Astrocyte (in vitro differentiated cells and primary cell): Measurements from ENCODE around the gene NCOR1. TPM values are rescaled to one million over a fixed set of nuclear protein-coding genes. Genes with fewer than 3 reads are reported as not detected.

Experiments
- DNase-seq: peaks from one replicate; pipeline ENCODE4 v3.0.0-alpha.2; 2010; ENCODE audit warnings: low read depth
- FAIRE-seq: peaks from 2 replicates; lab custom pipeline; 2011; peaks lifted over from hg19 to GRCh38; lab: Jason Lieb, UNC
- H2AFZ ChIP-seq: 2 replicates; pipeline ENCODE4 v1.6.0; 2012; ENCODE audit warnings: low read depth, low read length, inconsistent platforms
- H3K27ac ChIP-seq: 2 replicates; pipeline ENCODE4 v1.5.1; 2011; ENCODE audit warnings: low read depth, low read length, inconsistent platforms
- H3K27me3 ChIP-seq: 2 replicates; pipeline ENCODE4 v1.6.0; 2011; ENCODE audit warnings: low read length, inconsistent platforms; ENCODE audit not compliant: insufficient read depth
- H3K36me3 ChIP-seq: 2 replicates; pipeline ENCODE4 v1.5.1; 2011; ENCODE audit warnings: low read length, inconsistent platforms; ENCODE audit not compliant: insufficient read depth
- H3K4me1 ChIP-seq: 2 replicates; pipeline ENCODE4 v1.5.1; 2011; ENCODE audit warnings: low read length, inconsistent platforms; ENCODE audit not compliant: insufficient read depth
- H3K4me2 ChIP-seq: 2 replicates; pipeline ENCODE4 v1.6.0; 2012; ENCODE audit warnings: low read length, inconsistent platforms
- H3K4me3 ChIP-seq: 2 replicates; pipeline ENCODE4 v1.5.1; 2011; ENCODE audit warnings: low read depth, mild to moderate bottlenecking, low read length, inconsistent platforms; ENCODE audit not compliant: insufficient read depth
- H3K79me2 ChIP-seq: 2 replicates; pipeline ENCODE4 v1.6.0; 2012; ENCODE audit warnings: mild to moderate bottlenecking, low read length, inconsistent platforms; ENCODE audit not compliant: insufficient read depth
- H3K9ac ChIP-seq: 2 replicates; pipeline ENCODE4 v1.6.0; 2012; ENCODE audit warnings: mild to moderate bottlenecking, low read length, inconsistent platforms
- H3K9me3 ChIP-seq: 2 replicates; pipeline ENCODE4 v1.5.1; 2012; ENCODE audit warnings: low read depth, mild to moderate bottlenecking, low read length, inconsistent platforms; ENCODE audit not compliant: insufficient read depth
- H4K20me1 ChIP-seq: 2 replicates; pipeline ENCODE4 v1.6.0; 2012; ENCODE audit warnings: low read length, inconsistent platforms; ENCODE audit not compliant: insufficient read depth
- H3K27ac Mint-ChIP-seq: one replicate; pipeline ENCODE4 v1.8.0; 2021; ENCODE audit warnings: mild to moderate bottlenecking, mixed read lengths; ENCODE audit not compliant: unreplicated experiment
- H3K27me3 Mint-ChIP-seq: one replicate; pipeline ENCODE4 v1.8.0; 2021; ENCODE audit warnings: low read depth, mixed read lengths; ENCODE audit not compliant: unreplicated experiment
- H3K36me3 Mint-ChIP-seq: one replicate; pipeline ENCODE4 v1.8.0; 2021; ENCODE audit warnings: low read depth, mixed read lengths; ENCODE audit not compliant: unreplicated experiment
- H3K4me1 Mint-ChIP-seq: one replicate; pipeline ENCODE4 v1.8.0; 2021; ENCODE audit warnings: low read depth, mixed read lengths; ENCODE audit not compliant: unreplicated experiment
- H3K4me3 Mint-ChIP-seq: one replicate; pipeline ENCODE4 v1.8.0; 2021; ENCODE audit warnings: mild to moderate bottlenecking, moderate library complexity, mixed read lengths; ENCODE audit not compliant: unreplicated experiment
- H3K9me3 Mint-ChIP-seq: one replicate; pipeline ENCODE4 v1.8.0; 2021; ENCODE audit warnings: mild to moderate bottlenecking, mixed read lengths; ENCODE audit not compliant: unreplicated experiment
- CTCF ChIP-seq: IDR thresholded peaks from 2 replicates; pipeline ENCODE4 v1.5.1; 2011; ENCODE audit warnings: low read depth, mild to moderate bottlenecking, inconsistent platforms, low read length, moderate library complexity; ENCODE audit not compliant: insufficient read depth
- EZH2 ChIP-seq: IDR thresholded peaks from 2 replicates; pipeline ENCODE4 v1.6.1; 2012; ENCODE audit warnings: mild to moderate bottlenecking, low read length, inconsistent platforms; ENCODE audit not compliant: insufficient read depth
- total RNA-seq: library from RNA; stranded (reverse); gene quantifications from 2 replicates; pipeline ENCODE4 v1.2.1, GENCODE V29; 2021

Gene NCOR1
- total RNA-seq, 1 donor from 2014 or later: 119 TPM

- H3K27ac ChIP-seq: no peak overlapping the region
- Mint-ChIP-seq H3K27ac (no peak overlapping the region), H3K4me1 (no peaks in the 10 kb centered on the region), H3K9me3 (no peaks in the 10 kb centered on the region), H3K27me3 (no peaks in the 10 kb centered on the region), H3K36me3 (peaks cover 25% of the 10 kb centered on the region), H3K4me3 (no peak overlapping the region)
- peaks cover 11% of the 10 kb centered on the region for H3K36me3 ChIP-seq
- FAIRE-seq: no peak
- H3K4me2 ChIP-seq: no peak overlapping the region
- H3K4me1 ChIP-seq: peaks cover 4% of the 10 kb centered on the region
- H2AFZ ChIP-seq: no peak overlapping the region
- no peaks in the 10 kb centered on the region for H3K9me3 ChIP-seq
- DNase-seq: no peak
- peaks cover 30% of the 10 kb centered on the region for H3K79me2 ChIP-seq
- H3K27me3 ChIP-seq: no peaks in the 10 kb centered on the region
- H3K4me3 ChIP-seq: no peak overlapping the region
- TF ChIP-seq EZH2: no peak
- TF ChIP-seq CTCF: no peak
- H4K20me1 ChIP-seq: peaks cover 23% of the 10 kb centered on the region
- no peak overlapping the region for H3K9ac ChIP-seq
These were observed 106.9 kb downstream of the NCOR1 start for GRCh38 chr17:16108386-16108785.

- H3K27me3 ChIP-seq: no peaks in the 10 kb centered on the region
- no peaks in the 10 kb centered on the region for H3K27me3 Mint-ChIP-seq
- no peak overlapping the region for H3K9ac ChIP-seq
- H3K9me3 ChIP-seq: no peaks in the 10 kb centered on the region
- peaks cover 24% of the 10 kb centered on the region for H4K20me1 ChIP-seq
- H3K36me3 Mint-ChIP-seq: peaks cover 20% of the 10 kb centered on the region
- TF ChIP-seq CTCF (no peak), EZH2 (no peak)
- no peak overlapping the region for H3K4me3 Mint-ChIP-seq
- H3K4me1 ChIP-seq: peaks cover 4% of the 10 kb centered on the region
- H3K79me2 ChIP-seq: peaks cover 30% of the 10 kb centered on the region
- no peaks in the 10 kb centered on the region for H3K9me3 Mint-ChIP-seq
- peaks cover 11% of the 10 kb centered on the region for H3K36me3 ChIP-seq
- DNase-seq: no peak
- no peak overlapping the region for H3K27ac Mint-ChIP-seq
- FAIRE-seq: no peak
- H3K4me2 ChIP-seq: no peak overlapping the region
- H3K27ac ChIP-seq: no peak overlapping the region
- H3K4me1 Mint-ChIP-seq: no peaks in the 10 kb centered on the region
- no peak overlapping the region for H2AFZ ChIP-seq
- H3K4me3 ChIP-seq: no peak overlapping the region
These were observed 108.1 kb downstream of the NCOR1 start for GRCh38 chr17:16107165-16107770.

- peak; percentile 80 for DNase-seq
- Mint-ChIP-seq H3K4me1 (no peaks in the 10 kb centered on the region), H3K36me3 (peaks cover 24% of the 10 kb centered on the region), H3K27me3 (no peaks in the 10 kb centered on the region), H3K9me3 (no peaks in the 10 kb centered on the region), H3K4me3 (no peak overlapping the region), H3K27ac (no peak overlapping the region)
- Histone ChIP-seq H4K20me1 (peaks cover 24% of the 10 kb centered on the region), H3K9me3 (no peaks in the 10 kb centered on the region), H3K4me1 (peaks cover 4% of the 10 kb centered on the region), H3K27ac (no peak overlapping the region), H3K27me3 (no peaks in the 10 kb centered on the region), H3K36me3 (peaks cover 16% of the 10 kb centered on the region), H3K4me2 (no peak overlapping the region), H3K4me3 (no peak overlapping the region), H3K9ac (no peak overlapping the region), H3K79me2 (peaks cover 32% of the 10 kb centered on the region), H2AFZ (no peak overlapping the region)
- FAIRE-seq: peak; percentile 47
- no peak for TF ChIP-seq CTCF
- TF ChIP-seq EZH2: no peak
These were observed 109.0 kb downstream of the NCOR1 start for GRCh38 chr17:16106161-16106891.
